Neuron (in vitro differentiated cells): ENCODE results near the gene PDXDC1.
"Not testable (repeated sequence)": the region's sequence is repeated elsewhere in the genome, so short reads cannot be mapped to it uniquely, and the experiment has no call there.

ENCODE experiments used
- H2AFZ ChIP-seq: one replicate; pipeline ENCODE4 v1.6.1; 2013; ENCODE audit warnings: low read depth, mild to moderate bottlenecking, inconsistent platforms, low read length, moderate library complexity
- H3K27me3 ChIP-seq: one replicate; pipeline ENCODE4 v1.6.1; 2013; ENCODE audit warnings: low read length; ENCODE audit not compliant: insufficient read depth
- H3K36me3 ChIP-seq: one replicate; pipeline ENCODE4 v1.6.1; 2013; ENCODE audit warnings: low read length; ENCODE audit not compliant: insufficient read depth
- H3K4me1 ChIP-seq: one replicate; pipeline ENCODE4 v1.6.1; 2013; ENCODE audit warnings: low read length; ENCODE audit not compliant: insufficient read depth
- H3K4me3 ChIP-seq: 2 replicates; pipeline ENCODE4 v1.5.1; 2013; ENCODE audit warnings: mild to moderate bottlenecking, low read length, moderate library complexity
- H3K9me3 ChIP-seq: one replicate; pipeline ENCODE4 v1.6.1; 2013; ENCODE audit warnings: low read length

The PDXDC1 gene, protein sequence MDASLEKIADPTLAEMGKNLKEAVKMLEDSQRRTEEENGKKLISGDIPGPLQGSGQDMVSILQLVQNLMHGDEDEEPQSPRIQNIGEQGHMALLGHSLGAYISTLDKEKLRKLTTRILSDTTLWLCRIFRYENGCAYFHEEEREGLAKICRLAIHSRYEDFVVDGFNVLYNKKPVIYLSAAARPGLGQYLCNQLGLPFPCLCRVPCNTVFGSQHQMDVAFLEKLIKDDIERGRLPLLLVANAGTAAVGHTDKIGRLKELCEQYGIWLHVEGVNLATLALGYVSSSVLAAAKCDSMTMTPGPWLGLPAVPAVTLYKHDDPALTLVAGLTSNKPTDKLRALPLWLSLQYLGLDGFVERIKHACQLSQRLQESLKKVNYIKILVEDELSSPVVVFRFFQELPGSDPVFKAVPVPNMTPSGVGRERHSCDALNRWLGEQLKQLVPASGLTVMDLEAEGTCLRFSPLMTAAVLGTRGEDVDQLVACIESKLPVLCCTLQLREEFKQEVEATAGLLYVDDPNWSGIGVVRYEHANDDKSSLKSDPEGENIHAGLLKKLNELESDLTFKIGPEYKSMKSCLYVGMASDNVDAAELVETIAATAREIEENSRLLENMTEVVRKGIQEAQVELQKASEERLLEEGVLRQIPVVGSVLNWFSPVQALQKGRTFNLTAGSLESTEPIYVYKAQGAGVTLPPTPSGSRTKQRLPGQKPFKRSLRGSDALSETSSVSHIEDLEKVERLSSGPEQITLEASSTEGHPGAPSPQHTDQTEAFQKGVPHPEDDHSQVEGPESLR

DNA sequence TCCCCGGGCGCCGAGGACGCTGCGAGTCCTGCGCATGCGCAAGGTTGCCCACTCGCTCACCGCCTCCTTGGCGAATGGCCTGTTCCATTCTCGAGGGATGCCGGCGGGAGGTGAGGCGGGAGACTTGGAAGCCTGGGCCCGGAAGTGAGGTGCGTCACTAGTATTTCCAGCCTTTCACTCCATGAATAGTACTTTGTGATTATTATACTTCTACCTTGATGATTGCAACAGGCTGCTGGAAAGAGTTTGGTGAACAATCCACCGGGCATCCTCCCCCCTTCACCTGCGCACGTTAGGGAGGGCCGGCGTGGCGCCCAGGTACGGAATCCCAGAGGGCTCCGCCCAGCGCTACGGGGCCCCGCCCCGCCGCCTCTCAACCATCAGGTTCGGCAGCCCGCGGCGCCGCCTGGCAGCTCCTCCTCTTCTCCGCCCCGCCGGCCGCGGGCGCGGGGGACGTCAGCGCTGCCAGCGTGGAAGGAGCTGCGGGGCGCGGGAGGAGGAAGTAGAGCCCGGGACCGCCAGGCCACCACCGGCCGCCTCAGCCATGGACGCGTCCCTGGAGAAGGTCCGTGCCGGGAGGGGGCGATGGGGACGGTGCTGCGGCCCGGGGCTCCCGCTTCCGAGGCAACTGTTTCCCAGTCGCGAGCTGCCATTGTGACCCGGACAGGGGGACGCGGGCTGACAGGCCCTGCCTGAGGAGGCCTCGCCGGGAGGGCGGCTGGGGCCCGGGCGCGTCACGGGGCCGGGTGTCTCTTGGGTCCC, at the start of gene PDXDC1:
TSS of gene PDXDC1 (plus strand) at position 371 of the 762 bp plus-strand sequence. CDS start at position 545, 174 bp downstream.
- H3K27me3 ChIP-seq, H3K36me3 ChIP-seq, H3K4me1 ChIP-seq, H3K9me3 ChIP-seq: not testable (repeated sequence)
- H2AFZ ChIP-seq: peak within 1 kb of the TSS; percentile 98
- H3K4me3 ChIP-seq: peak within 1 kb of the TSS; percentile 87

DNA sequence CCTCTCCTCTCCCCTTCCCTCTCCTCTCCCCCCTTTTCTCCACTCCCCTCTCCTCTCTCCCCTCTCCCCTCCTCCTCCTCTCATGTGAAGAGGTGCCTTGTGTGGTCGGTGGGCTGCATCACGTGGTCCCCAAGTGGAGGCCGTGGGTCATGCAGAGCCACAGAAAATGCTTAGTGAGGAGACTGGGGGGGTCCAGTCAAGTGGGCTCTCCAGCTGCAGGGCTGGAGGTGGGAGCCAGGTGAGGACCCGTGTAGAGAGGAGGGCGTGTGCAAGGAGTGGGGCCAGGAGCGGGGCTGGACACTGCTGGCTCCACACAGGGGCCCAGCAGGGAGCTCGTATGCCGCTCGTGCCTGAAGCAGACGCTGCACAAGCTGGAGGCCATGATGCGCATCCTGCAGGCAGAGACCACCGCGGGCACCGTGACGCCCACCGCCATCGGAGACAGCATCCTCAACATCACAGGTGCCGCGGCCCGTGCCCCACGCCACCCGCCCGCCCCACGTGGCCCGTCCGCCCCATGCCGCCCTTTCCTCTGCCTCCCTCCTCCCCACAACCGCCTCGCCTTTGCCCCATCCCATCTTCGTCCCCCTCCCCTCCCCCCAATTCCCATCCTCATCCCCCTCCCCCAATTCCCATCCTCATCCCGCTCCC, 46.6 kb upstream of the PDXDC1 start:
- H2AFZ ChIP-seq, H3K4me1 ChIP-seq, H3K4me3 ChIP-seq, H3K36me3 ChIP-seq, H3K27me3 ChIP-seq, H3K9me3 ChIP-seq: not testable (repeated sequence)

DNA sequence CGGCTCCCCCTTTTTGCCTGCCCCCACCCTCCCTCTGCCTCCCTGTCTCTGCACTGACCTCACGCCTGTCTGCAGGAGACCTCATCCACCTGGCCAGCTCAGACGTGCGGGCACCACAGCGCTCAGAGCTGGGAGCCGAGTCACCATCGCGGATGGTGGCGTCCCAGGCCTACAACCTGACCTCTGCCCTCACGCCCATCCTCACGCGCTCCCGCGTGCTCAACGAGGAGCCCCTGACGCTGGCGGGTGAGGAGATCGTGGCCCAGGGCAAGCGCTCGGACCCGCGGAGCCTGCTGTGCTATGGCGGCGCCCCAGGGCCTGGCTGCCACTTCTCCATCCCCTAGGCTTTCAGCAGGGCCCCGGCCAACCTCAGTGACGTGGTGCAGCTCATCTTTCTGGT, 45.6 kb upstream of the PDXDC1 start:
- H3K9me3 ChIP-seq, H2AFZ ChIP-seq, H3K4me1 ChIP-seq, H3K4me3 ChIP-seq, H3K36me3 ChIP-seq, H3K27me3 ChIP-seq: not testable (repeated sequence)

DNA sequence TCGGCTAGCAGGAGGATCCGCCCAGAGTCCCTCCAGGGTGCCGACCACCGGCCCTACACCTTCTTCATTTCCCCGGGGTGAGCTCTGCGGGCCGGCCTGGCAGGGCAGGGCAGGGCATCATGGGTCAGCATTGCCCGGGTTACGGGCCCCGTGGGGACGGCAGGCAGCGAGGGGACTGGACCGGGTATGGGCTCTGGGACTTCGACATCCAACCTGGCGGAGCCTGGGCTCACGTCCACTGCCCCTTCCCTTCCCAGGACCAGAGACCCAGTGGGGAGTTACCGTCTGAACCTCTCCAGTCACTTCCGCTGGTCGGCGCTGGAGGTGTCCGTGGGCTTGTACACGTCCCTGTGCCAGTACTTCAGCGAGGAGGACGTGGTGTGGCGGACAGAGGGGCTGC, 44.6 kb upstream of the PDXDC1 start:
- H3K4me1 ChIP-seq, H2AFZ ChIP-seq, H3K36me3 ChIP-seq, H3K4me3 ChIP-seq, H3K27me3 ChIP-seq, H3K9me3 ChIP-seq: not testable (repeated sequence)

DNA sequence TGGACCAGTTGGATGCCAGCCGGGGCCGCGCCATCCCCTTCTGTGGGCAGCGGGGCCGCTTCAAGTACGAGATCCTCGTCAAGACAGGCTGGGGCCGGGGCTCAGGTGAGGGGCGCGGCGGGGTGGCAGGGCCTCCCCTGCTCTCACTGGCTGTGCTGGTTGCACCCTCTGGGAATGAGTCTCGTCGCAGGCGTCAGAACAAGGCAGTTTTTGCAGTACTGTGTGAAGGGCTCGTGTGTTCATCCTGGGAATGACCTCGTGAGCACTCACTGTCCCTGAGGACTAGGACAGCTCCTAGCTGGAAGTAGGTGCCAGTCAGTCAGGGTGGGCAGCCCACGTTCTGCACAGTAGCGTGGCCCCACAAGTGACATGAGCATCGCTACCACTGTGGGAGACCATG, 43.9 kb upstream of the PDXDC1 start:
- not testable (repeated sequence) for H3K4me3 ChIP-seq, H3K9me3 ChIP-seq, H3K36me3 ChIP-seq, H2AFZ ChIP-seq, H3K4me1 ChIP-seq, H3K27me3 ChIP-seq

DNA sequence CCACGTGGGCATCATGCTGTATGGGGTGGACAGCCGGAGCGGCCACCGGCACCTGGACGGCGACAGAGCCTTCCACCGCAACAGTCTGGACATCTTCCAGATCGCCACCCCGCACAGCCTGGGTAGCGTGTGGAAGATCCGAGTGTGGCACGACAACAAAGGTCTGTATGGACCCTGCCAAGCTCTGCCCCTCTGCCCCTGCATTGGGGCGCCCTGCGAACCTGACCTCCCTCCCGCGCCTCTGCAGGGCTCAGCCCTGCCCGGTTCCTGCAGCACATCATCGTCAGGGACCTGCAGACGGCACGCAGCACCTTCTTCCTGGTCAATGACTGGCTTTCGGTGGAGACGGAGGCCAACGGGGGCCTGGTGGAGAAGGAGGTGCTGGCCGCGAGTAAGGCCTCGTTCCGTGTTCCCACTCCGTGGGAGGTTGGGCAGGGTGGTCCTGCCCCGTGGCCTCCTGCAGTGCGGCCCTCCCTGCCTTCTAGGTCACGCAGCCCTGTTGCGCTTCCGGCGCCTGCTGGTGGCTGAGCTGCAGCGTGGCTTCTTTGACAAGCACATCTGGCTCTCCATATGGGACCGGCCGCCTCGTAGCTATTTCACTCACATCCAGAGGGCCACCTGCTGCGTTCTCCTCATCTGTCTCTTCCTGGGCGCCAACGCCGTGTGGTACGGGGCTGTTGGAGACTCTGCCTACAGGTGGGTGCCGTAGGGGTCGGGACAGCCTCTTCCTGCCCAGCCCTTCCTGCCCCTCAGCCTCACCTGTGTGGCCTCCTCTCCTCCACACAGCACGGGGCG, 42.0 kb upstream of the PDXDC1 start:
- H3K9me3 ChIP-seq, H3K36me3 ChIP-seq, H2AFZ ChIP-seq, H3K27me3 ChIP-seq, H3K4me3 ChIP-seq, H3K4me1 ChIP-seq: not testable (repeated sequence)

DNA sequence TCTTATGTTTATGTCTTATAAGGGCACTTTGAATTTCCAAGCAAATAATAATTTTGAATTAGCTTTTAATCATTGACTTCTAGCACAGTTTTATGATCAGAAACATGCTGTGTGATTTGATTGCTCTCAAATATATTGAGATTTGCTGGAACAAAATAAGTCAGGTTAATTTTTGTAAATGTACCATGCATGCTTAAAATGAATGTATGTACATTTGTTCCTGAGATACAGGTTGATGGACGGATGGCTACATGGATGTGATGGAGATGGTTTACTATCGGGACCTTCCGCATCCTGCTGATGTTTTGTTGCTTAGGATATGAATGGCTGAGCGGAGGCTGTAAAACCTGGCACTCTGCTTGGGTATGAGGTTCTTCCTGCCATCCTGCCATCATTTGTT, 37.7 kb upstream of the PDXDC1 start, which contains the start of gene NPIPA1:
TSS of gene NPIPA1 (plus strand) at position 301 of the 400 bp plus-strand sequence. CDS start at position 301, 0 bp downstream.
- not testable (repeated sequence) for H3K36me3 ChIP-seq, H3K4me1 ChIP-seq, H3K9me3 ChIP-seq, H2AFZ ChIP-seq, H3K27me3 ChIP-seq, H3K4me3 ChIP-seq

DNA sequence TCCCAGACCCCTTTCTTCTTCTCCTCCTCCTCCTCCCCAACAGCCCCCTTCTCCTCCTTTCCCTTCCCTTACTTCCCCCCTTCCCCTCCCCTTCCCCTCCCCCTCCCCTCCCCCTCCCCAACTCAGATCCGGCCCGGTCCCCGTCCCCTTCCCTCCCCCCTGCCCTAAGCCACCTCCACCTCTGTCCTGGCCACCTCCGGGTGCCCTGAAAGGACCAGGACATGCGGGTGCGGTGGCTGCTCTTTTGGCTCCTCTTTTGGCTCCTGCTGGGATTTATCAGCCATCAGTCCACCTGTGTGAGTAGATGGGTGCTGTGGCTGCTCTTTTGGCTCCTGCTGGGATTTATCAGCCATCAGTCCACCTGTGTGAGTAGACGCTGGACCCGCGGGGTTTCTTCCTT, 36.8 kb upstream of the PDXDC1 start:
- H3K4me1 ChIP-seq, H3K9me3 ChIP-seq, H2AFZ ChIP-seq, H3K27me3 ChIP-seq, H3K36me3 ChIP-seq, H3K4me3 ChIP-seq: not testable (repeated sequence)

DNA sequence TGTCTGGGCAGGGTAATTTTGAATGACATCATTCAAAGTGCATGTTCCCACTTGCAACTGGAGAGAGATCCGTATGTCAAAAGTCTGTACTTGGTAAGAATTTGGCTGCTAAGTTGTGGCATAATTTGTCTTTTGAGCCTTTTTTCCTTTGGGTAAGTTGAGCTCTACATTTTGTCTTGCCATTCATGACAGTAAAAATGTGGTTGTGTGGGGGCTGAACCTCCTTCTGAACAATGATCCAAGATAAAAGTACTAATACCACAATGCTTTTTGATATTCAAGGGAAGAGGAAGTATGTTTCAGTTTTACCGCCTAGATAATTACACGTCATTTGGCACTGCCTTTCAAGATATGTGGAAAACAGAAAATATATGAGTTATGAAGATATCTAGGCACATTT, 32.1 kb upstream of the PDXDC1 start:
- not testable (repeated sequence) for H3K4me3 ChIP-seq, H3K36me3 ChIP-seq, H3K9me3 ChIP-seq, H2AFZ ChIP-seq, H3K27me3 ChIP-seq, H3K4me1 ChIP-seq

DNA sequence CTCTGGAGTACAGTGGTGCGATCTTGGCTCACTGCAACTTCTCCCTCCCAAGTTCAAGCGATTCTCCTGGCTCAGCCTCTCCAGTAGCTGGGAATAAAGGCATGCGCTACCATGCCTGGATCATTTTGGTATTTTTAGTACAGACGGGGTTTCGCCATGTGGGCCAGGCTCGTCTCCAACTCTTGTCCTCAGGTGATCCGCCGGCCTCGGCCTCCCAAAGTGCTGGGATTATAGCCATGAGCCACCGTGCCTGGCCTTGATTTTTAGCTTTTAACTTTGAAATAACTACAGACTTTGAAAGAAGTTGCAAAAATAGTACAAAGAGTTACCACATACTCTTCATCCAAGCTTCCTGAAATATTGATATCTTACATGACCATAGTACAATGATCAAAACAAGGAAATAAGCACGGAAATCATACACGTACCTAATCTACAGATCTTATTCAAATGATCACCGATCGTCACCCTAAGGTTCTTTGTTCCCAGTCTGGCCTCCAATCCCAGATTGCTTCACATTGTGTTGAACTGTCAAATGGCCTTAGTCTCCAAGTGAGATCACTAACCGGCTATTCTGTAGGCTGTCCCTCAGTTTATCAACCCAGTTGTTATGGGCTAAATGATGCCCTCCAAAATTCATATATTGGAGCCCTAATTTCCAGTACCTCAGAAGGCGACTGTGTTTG, 19.1 kb upstream of the PDXDC1 start:
- no peak overlapping the region for H2AFZ ChIP-seq
- no peaks in the 10 kb centered on the region for H3K27me3 ChIP-seq
- no peaks in the 10 kb centered on the region for H3K9me3 ChIP-seq
- H3K36me3 ChIP-seq: no peaks in the 10 kb centered on the region
- no peaks in the 10 kb centered on the region for H3K4me1 ChIP-seq
- no peak overlapping the region for H3K4me3 ChIP-seq

DNA sequence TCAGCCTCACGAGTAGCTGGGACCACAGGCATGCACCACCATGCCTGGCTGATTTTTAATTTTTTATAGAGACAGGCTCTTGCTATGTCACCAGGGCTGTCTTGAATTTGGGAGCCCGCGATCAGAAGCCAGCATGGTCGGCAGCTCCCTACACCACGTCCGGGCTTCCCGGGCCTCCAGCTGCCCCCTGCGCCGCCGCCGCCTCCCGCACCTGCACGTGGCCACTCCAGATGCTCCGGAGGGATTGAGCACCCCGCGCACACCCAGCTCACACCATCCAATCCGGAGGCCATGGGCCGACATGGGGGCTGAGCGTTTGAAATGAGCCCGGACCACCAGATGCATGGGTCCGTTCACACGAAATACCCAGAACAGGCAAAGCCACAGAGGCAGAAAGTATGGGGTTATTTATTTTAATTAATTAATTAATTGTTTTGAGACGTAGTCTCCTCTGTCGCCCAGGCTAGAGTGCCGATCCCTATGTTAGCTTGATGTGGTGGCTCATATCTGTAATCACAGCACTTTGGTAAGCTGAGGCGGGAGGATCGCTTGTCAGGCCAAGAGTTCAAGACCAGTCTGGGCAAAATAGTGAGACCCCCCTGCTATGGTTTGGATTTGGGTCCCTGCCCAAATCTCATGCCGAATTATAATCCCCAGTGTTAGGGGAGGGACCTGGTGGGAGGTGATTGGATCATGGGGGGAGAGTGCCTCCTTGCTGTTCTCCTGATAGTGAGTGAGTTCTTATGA, 17.1 kb upstream of the PDXDC1 start:
- Histone ChIP-seq H3K36me3 (no peaks in the 10 kb centered on the region), H3K4me3 (no peak overlapping the region), H3K4me1 (no peaks in the 10 kb centered on the region), H3K9me3 (no peaks in the 10 kb centered on the region), H3K27me3 (no peaks in the 10 kb centered on the region), H2AFZ (no peak overlapping the region)

DNA sequence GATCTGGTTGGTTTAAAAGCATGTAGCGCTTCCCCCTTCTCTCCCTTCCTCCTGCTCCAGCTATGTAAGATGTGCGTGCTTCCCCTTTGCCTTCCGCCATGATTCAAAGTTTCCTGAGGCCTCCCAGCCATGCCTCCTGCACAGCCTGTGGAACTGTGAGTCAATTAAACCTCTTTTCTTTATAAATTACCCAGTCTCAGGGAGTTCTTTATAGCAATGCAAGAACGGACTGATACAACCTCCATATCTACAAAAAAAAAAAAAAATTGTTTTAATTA, 16.6 kb upstream of the PDXDC1 start:
- H3K4me1 ChIP-seq: no peaks in the 10 kb centered on the region
- no peaks in the 10 kb centered on the region for H3K36me3 ChIP-seq
- no peak overlapping the region for H3K4me3 ChIP-seq
- H3K9me3 ChIP-seq: no peaks in the 10 kb centered on the region
- no peaks in the 10 kb centered on the region for H3K27me3 ChIP-seq
- no peak overlapping the region for H2AFZ ChIP-seq
